OCI-LY7 (cell line): ENCODE results near the gene CHST11.

Experiments
- CTCF ChIP-seq: fragments of 200-600 bp; sonication (generic); conservative IDR thresholded peaks from 2 replicates; pipeline ENCODE4 v1.5.1; 2014; ENCODE audit warnings: mild to moderate bottlenecking, antibody characterized with exemption, low read length, moderate library complexity, mixed read lengths
- EZH2phosphoT487 ChIP-seq: fragments of 200-600 bp; sonication (generic); IDR thresholded peaks from 2 replicates; pipeline ENCODE4 v1.6.1; 2018; ENCODE audit warnings: low read depth, borderline replicate concordance, mild to moderate bottlenecking, mixed run types, antibody characterized with exemption, low read length, moderate library complexity, mixed read lengths

- TF ChIP-seq CTCF (no peak), EZH2phosphoT487 (no peak)
Observed at GRCh38 chr12:104670439-104671408, 214.0 kb downstream of the CHST11 start.
